Activated T-helper 17 cell treated with anti-CD3 and anti-CD28 coated beads, Interleukin-2, amount 50 U/mL, for 72 hours (primary cell): ENCODE results near the gene SLC2A1. TPM values are rescaled to one million over a fixed set of nuclear protein-coding genes. Genes with fewer than 3 reads are reported as not detected.

ENCODE experiments used
- ATAC-seq: fragments of 150-1000 bp; cut with Tn5 transposase; replicated peaks from 2 replicates; pipeline ENCODE4 v1.10.0; 2021; ENCODE audit warnings: mild to moderate bottlenecking, moderate library complexity
- H3K27ac Mint-ChIP-seq: one replicate; pipeline ENCODE4 v1.8.0; 2022; ENCODE audit warnings: mixed read lengths
- H3K27me3 Mint-ChIP-seq: one replicate; pipeline ENCODE4 v1.8.0; 2022; ENCODE audit warnings: mixed read lengths
- H3K36me3 Mint-ChIP-seq: one replicate; pipeline ENCODE4 v1.8.0; 2022; ENCODE audit warnings: low read depth, mild to moderate bottlenecking, mixed read lengths
- H3K4me1 Mint-ChIP-seq: one replicate; pipeline ENCODE4 v1.8.0; 2022; ENCODE audit warnings: mixed read lengths
- H3K4me3 Mint-ChIP-seq: one replicate; pipeline ENCODE4 v1.8.0; 2022; ENCODE audit warnings: mild to moderate bottlenecking, mixed read lengths
- H3K9me3 Mint-ChIP-seq: one replicate; pipeline ENCODE4 v1.8.0; 2022; ENCODE audit warnings: mixed read lengths
- total RNA-seq, 2 donors: library from RNA; stranded (reverse); gene quantifications; one replicate each; pipeline ENCODE4 v1.2.3, GENCODE V29; 2022

SLC2A1 gene
- total RNA-seq, result 100 to 1,000 TPM; 217 to 280 TPM

DNA sequence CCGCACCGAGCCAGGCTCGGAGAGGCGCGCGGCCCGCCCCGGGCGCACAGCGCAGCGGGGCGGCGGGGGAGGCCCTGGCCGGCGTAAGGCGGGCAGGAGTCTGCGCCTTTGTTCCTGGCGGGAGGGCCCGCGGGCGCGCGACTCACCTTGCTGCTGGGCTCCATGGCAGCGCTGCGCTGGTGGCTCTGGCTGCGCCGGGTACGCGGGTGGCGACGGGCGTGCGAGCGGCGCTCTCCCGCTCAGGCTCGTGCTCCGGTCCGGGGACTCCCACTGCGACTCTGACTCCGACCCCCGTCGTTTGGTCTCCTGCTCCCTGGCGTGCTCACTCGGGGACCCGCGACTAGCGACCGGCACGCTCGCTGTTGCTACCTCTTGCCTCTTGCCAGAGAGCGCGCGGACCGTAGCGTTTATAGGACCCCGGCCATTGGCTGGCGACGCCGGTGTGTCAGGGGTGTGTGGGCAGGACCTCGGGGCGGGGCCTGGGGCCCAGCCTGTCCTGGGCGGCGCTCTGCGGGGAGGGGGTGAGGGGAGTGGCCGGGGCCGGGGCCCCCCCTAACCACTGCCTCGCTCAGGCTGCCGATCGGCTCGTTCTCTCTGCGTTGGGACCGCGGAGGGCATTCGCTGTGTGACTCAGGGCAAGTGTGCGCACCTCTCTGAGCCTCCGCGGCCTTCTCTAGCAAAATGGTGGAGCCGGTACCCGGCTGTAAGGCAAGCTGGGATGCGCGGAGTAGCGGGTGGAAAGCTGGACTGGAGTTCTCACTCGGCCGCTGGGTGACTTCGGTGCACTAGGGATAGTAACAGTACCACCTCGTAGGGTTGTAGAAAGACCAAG is at the start of gene SLC2A1:
TSS of gene SLC2A1 (minus strand) at position 381 of the 832 bp plus-strand sequence. CDS start at position 164, 217 bp downstream.
- peaks cover 30% of the 10 kb centered on the region for H3K4me1 Mint-ChIP-seq
- H3K9me3 Mint-ChIP-seq, result no peaks in the 10 kb centered on the region
- H3K36me3 Mint-ChIP-seq, result peaks cover 53% of the 10 kb centered on the region
- peak within 1 kb of the TSS; percentile 92 for H3K4me3 Mint-ChIP-seq
- peak within 1 kb of the TSS; percentile 99 for H3K27ac Mint-ChIP-seq
- ATAC-seq, result peak; percentile 87
- peaks cover 5% of the 10 kb centered on the region for H3K27me3 Mint-ChIP-seq

DNA sequence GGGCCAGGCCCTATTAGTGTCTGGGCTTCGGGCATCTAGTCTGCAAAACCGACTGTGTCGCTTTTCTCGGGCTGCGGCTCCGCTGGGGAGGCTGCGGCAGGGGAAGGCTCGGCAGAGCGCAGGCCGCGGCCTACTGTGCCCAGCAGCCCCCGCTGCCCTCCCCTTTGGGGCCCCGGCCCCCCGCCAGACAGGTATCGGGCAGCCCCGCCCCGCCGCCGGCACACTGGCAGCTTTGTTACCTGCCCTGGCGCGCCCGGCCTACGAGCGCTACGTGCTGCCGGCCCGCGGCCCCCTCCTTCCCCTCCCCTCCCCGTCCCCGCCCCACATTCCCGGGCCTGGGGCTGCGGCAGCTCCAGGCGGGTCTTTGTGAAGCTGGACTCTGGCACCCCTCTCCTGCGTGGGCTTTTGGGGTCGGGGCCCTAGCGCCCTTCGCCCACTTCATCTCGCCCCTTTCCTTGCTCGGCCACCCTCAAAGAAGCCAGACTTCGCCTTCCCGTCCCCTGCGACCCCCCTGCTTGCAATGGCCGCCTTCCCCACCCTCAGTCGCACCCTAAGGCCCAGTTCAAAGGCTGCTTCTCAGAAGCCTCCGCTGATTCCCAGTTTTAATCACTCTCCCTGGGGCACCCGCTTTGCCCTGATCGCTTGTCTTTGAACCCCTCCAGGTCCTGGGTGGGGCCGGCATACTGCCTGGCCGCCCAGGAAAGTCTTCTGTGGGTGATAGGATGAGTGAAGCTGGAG is 48.9 kb upstream of the SLC2A1 start:
- H3K4me1 Mint-ChIP-seq, result peaks cover 6% of the 10 kb centered on the region
- H3K27me3 Mint-ChIP-seq, result no peaks in the 10 kb centered on the region
- H3K36me3 Mint-ChIP-seq, result no peaks in the 10 kb centered on the region
- H3K4me3 Mint-ChIP-seq, result no peak overlapping the region
- no peak for ATAC-seq
- H3K9me3 Mint-ChIP-seq, result no peaks in the 10 kb centered on the region
- H3K27ac Mint-ChIP-seq, result no peak overlapping the region

DNA sequence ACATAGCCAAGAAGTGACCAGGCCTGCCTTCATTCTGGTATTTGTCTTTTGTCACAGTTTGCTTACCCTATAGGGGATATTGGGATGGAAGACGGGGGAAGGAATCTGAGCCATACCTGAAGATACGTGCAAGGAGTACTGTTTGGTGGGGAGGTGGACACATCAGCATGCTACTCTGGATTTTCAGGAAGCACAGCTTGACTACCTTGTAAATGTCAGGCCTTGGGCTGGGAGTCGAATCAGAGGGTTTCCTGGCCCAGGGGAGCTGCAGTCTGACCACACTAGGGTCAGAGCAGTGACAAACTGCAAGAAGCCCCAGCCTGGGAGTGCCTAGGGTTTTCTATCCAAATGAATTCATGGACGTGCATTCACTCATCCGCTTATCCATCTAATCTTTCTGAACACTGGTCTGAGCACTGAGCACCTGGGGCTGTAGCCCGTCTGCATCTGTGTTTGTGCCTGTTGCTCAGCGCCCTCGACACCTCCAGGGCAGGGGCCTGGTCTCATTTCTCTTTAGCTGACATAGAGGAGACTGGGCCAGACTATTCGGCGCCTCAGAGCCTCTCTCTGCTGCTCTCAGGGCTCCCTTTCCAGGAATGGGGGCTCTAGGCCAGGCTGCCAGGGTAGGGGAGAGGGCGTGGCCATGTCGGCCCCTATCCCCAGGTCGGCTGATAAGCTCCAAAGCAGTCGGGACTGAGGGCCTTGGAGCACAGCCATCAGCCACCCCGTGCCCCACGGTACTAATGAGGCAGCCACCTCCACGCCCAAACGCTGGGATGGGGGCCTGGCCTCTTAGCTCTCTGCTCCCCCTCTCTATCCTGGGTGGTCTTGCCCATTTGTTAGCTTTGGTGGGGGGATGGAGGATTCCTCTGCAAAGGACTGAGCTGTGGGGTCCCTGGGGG is 47.0 kb upstream of the SLC2A1 start:
- H3K4me3 Mint-ChIP-seq, result no peak overlapping the region
- H3K27ac Mint-ChIP-seq, result peak overlapping the region; percentile 72
- H3K27me3 Mint-ChIP-seq, result no peaks in the 10 kb centered on the region
- H3K4me1 Mint-ChIP-seq, result peaks cover 6% of the 10 kb centered on the region
- no peaks in the 10 kb centered on the region for H3K9me3 Mint-ChIP-seq
- ATAC-seq, result no peak
- H3K36me3 Mint-ChIP-seq, result no peaks in the 10 kb centered on the region

DNA sequence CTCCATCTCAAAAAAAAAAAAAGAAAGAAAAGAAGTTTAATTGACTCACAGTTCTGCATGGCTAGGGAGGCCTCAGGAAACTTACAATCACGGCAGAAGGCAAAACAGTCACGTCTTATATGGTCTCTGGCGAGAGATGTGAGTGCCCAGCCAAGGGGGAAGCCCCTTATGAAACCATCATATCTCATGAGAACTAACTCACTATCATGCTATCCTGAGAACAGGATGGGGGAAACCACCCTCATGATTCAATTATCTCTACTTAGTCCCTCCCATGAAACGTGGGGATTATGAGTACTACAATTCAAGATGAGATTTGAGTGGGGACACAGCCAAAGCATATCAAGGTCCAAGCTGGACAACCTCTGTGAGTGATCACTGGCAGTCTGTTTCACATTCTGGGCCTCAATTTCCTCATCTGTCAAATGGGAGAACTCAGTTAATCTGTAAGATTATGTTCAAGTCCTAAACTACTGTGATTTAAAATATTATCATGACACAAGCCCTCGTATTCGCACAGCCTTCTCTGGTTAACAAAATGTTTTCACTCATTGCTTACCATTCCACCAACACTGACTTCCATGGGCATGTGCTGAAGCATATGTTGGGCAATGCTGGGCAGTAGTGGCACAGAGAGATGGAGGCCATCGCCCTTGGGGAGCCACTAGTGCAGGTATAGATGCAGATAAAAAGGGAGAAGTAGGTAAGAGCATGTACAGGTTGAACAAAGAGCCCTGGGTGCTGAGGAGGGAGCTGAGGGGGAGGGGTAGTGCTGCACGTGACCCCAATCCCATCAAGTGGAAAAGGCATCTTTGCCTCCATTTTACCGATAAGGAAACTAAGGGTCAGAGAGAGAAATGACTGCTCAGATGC is 46.2 kb upstream of the SLC2A1 start:
- peak overlapping the region; percentile 47 for H3K4me3 Mint-ChIP-seq
- no peaks in the 10 kb centered on the region for H3K36me3 Mint-ChIP-seq
- H3K9me3 Mint-ChIP-seq, result no peaks in the 10 kb centered on the region
- ATAC-seq, result peak; percentile 98
- no peaks in the 10 kb centered on the region for H3K27me3 Mint-ChIP-seq
- peaks cover 6% of the 10 kb centered on the region for H3K4me1 Mint-ChIP-seq
- peak overlapping the region; percentile 72 for H3K27ac Mint-ChIP-seq

DNA sequence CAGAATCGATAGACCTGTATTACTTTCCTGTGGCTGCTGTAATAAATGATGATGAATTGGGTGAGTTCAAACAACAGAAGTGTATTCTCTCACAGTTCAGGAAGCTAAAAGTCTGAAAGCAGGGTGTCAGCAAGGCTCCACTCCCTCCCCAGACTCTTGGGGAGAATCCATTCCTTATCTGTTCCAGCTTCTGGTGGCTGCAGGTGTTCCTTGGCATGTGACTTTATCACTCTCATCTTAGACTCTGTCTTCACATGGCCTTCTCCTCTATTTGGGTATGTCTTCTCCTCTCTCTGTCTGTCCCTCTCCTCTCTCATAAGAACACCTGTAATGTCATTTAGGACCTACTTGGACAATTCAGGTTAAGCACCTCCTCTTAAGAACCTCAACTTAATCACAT is 44.1 kb upstream of the SLC2A1 start:
- Mint-ChIP-seq H3K4me3 (no peak overlapping the region), H3K27ac (no peak overlapping the region), H3K9me3 (no peaks in the 10 kb centered on the region), H3K36me3 (no peaks in the 10 kb centered on the region), H3K27me3 (no peaks in the 10 kb centered on the region), H3K4me1 (peaks cover 6% of the 10 kb centered on the region)
- no peak for ATAC-seq

DNA sequence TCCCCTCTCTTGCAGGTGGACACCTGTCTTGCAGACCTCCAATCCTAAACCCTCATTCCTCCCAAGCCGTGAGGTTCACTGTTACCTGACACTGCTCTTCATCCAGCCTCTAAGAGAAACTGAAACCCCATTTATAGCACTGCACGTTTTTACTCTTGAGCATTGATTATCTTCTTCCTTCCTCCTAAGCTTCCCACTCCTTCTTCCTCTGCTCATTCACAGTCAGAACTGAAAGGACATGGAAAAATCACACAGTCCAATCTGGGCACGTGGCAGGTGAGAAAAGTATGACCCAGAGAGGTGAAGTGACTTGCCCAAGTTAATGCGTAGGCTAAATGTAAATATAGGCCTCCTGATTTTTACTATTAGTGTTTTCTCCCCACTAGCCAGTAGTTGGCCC is 43.4 kb upstream of the SLC2A1 start:
- H3K4me1 Mint-ChIP-seq, result peaks cover 6% of the 10 kb centered on the region
- no peak overlapping the region for H3K4me3 Mint-ChIP-seq
- H3K27me3 Mint-ChIP-seq, result no peaks in the 10 kb centered on the region
- H3K36me3 Mint-ChIP-seq, result no peaks in the 10 kb centered on the region
- no peak for ATAC-seq
- H3K9me3 Mint-ChIP-seq, result no peaks in the 10 kb centered on the region
- no peak overlapping the region for H3K27ac Mint-ChIP-seq

DNA sequence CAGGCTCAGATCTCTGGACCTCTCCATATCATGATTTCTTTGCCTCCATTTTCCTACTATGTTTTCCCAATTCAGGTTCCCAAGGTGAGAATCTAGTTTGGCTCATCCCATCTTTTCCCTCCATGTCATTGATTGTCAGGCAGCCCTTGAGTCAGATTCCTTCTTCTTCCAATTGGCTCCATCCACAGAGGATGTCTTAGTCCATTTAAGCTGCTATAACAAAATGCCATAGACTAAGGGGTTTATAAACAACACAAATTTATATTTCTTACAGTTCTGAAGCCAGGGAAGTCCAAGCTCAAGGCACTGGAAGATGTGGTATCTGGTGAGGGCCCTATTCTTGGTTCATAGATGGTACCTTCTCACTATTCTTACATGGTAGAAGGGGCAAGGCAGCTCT is 42.8 kb upstream of the SLC2A1 start:
- Mint-ChIP-seq H3K4me3 (no peak overlapping the region), H3K27me3 (no peaks in the 10 kb centered on the region), H3K27ac (no peak overlapping the region), H3K36me3 (no peaks in the 10 kb centered on the region), H3K9me3 (no peaks in the 10 kb centered on the region), H3K4me1 (peaks cover 6% of the 10 kb centered on the region)
- no peak for ATAC-seq

DNA sequence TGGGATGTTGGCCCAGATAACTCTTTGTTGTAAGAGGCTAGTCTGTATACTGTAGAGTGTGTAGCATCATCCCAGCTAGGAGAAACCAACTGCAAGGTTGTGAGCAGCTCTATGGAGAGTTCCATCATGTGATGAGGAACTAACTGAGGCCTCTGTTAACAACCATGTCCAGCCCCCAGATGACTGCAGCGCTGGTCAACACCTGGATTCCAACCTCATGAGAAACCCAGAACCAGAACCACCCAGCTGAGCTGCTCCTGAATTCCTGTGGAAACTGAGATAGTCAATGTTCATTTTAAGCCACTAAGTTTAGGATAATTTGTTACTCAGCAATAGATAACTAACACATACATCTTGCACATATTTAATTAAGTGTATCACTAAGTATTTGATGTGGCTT is 41.6 kb upstream of the SLC2A1 start:
- H3K4me1 Mint-ChIP-seq, result peaks cover 6% of the 10 kb centered on the region
- no peaks in the 10 kb centered on the region for H3K9me3 Mint-ChIP-seq
- no peak for ATAC-seq
- no peak overlapping the region for H3K4me3 Mint-ChIP-seq
- H3K27ac Mint-ChIP-seq, result no peak overlapping the region
- H3K27me3 Mint-ChIP-seq, result no peaks in the 10 kb centered on the region
- no peaks in the 10 kb centered on the region for H3K36me3 Mint-ChIP-seq

DNA sequence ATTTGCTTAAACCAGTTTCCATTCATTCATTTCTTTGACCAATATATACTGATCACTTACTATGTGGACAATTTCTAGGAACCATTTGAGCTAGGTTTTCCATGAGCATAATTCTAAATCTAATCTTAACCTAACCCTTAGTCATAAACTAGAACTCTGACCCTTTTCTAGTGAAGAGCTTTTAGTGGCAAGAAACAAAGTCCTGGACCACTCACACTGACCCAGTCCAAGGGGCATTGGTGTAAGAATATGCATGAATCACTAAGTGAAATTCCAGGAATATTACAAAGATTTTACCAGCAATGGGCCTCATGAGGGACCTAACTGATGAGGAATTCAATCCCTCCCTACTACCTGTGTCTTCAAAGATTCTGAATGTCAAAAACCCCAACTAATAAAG is 40.6 kb upstream of the SLC2A1 start:
- no peaks in the 10 kb centered on the region for H3K4me1 Mint-ChIP-seq
- peak; percentile 56 for ATAC-seq
- no peaks in the 10 kb centered on the region for H3K27me3 Mint-ChIP-seq
- no peak overlapping the region for H3K4me3 Mint-ChIP-seq
- H3K36me3 Mint-ChIP-seq, result no peaks in the 10 kb centered on the region
- no peak overlapping the region for H3K27ac Mint-ChIP-seq
- no peaks in the 10 kb centered on the region for H3K9me3 Mint-ChIP-seq

DNA sequence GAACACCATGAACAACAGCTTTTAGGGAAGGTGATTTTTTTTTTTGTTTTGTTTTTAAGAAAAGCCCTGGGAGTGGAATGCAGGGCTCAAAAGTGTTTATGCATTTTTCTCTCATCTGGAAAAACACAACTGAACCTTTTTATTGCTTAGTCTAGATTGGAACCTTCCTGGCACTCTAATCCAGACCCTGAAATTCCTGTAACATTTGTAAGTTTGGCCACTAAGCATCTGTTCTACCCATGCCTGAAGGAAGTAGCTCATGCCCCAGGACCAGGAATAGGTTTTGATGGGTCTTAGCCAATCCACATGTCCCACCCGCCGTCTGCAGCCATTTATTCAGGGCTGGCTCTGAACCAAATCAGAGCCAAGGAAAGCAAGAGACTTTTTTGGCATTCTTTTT is 39.7 kb upstream of the SLC2A1 start:
- no peaks in the 10 kb centered on the region for H3K36me3 Mint-ChIP-seq
- H3K27me3 Mint-ChIP-seq, result no peaks in the 10 kb centered on the region
- no peak for ATAC-seq
- H3K9me3 Mint-ChIP-seq, result no peaks in the 10 kb centered on the region
- no peaks in the 10 kb centered on the region for H3K4me1 Mint-ChIP-seq
- H3K4me3 Mint-ChIP-seq, result no peak overlapping the region
- no peak overlapping the region for H3K27ac Mint-ChIP-seq

DNA sequence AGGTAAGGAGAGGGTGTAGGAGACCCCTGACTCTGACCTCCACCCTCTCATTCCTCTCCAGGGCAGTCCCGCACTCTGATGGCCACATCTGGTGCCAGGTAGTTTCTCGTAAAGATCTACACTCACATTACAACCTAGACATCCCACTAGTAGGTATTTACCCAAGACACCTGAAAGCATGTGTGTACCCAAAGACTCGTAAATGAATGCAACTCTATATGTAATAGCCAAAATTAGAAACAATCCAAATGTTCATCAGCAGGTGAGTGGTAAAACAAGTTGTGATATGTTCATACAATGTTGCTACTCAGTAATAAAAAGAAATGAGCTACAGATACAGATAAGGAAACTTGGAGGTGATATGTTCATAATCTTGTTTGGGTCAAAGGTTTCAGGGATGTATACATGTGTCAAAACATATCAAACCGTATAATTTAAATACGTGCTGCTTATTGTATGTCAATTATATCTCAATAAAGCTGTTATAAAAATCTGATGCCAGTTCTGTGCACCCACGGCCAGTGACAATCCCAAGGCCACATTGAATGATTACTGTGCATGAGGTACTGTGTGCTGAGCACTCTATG is 37.8 kb upstream of the SLC2A1 start:
- Mint-ChIP-seq H3K27me3 (no peaks in the 10 kb centered on the region), H3K4me3 (no peak overlapping the region), H3K36me3 (no peaks in the 10 kb centered on the region), H3K9me3 (no peaks in the 10 kb centered on the region), H3K4me1 (no peaks in the 10 kb centered on the region), H3K27ac (no peak overlapping the region)
- ATAC-seq, result no peak

DNA sequence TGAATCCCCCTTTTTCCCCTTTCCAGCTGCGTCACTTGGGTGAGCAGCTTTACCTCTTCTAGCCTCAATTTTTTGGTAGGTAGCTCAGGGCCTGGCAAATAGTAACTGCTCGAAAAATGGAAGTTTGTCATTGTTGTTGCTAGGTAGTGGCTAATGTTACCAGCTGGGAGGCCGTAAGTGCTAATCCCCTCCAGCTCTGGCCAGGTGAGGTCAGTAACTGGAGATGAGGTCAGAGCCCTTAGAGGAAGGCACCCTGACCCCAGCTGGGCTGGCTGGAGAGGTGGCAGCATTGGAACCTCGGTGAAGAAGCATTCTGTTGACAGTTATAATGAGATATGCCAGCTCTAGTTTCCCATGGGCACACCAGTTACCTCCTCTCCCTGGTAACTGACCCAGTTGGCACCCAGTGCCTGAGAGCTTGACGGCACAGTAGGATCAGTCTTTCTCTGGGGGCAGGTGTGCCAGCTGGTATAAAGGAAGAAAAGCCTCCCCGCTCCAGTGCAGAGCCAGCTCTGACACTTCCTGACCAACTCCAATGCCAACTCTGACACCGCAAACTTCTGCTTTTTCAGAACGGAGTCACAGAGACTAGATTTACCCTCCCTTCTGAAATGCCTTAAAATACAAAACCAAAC is 35.0 kb upstream of the SLC2A1 start:
- no peak overlapping the region for H3K27ac Mint-ChIP-seq
- H3K27me3 Mint-ChIP-seq, result no peaks in the 10 kb centered on the region
- H3K36me3 Mint-ChIP-seq, result no peaks in the 10 kb centered on the region
- H3K4me1 Mint-ChIP-seq, result no peaks in the 10 kb centered on the region
- no peak for ATAC-seq
- peaks cover 4% of the 10 kb centered on the region for H3K9me3 Mint-ChIP-seq
- H3K4me3 Mint-ChIP-seq, result no peak overlapping the region

DNA sequence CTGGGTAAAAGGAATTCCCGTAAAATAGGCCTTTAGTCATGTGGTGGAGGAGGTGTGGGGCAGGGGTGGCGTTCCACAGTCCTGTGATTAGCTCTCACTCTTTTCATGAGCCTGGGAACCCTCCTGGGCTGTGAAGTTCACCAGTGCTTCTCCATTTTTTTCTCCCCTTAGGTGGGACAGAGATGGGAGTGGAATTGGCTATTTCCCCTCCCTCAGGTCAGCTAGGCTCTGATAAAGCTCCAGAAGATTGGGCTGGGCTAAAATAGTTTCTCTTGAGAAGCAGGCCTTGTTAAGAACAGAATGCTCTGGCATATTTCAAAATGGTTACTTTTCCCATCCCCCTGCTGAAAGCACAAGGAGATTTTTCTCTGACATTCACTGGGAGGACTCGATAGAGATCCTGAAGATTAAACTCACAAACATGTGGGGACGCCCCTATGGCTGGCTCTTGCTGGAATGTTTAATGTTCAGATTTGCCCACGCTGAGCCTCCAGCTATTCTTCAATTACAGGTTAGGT is 33.4 kb upstream of the SLC2A1 start:
- Mint-ChIP-seq H3K36me3 (no peaks in the 10 kb centered on the region), H3K4me1 (no peaks in the 10 kb centered on the region), H3K4me3 (no peak overlapping the region), H3K9me3 (peaks cover 4% of the 10 kb centered on the region), H3K27ac (no peak overlapping the region), H3K27me3 (no peaks in the 10 kb centered on the region)
- ATAC-seq, result no peak
